HL-60 (cell line): ENCODE measurements around the gene MYD88.

Source experiments
- POLR2AphosphoS5 ChIP-seq: IDR thresholded peaks from 2 replicates; pipeline ENCODE4 v1.6.1; 2012; ENCODE audit warnings: low read depth
- REST ChIP-seq: IDR thresholded peaks from 2 replicates; pipeline ENCODE4 v1.6.1; 2012; ENCODE audit warnings: low read depth; ENCODE audit not compliant: insufficient replicate concordance

DNA sequence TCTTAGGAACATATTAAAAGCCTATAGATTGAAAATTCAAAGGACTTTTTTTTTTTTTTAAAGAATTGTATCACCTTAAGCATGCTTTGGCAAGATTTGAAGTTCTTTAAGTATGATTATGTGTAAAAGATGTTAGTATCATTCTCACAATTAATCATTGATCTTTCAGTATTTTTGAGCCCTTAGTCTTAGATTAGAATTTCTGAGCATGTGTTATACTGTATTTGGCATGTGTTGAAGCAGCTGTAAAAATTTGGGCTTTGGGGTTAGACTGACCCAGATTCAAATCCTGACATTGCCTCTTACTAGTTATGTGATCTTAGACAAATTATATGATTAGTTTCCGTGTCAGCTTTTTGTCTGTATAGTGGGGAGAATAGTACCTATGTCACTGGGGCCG is 33.2 kb downstream of the MYD88 start:
- no peak for TF ChIP-seq REST
- TF ChIP-seq POLR2AphosphoS5: no peak
